ENCODE data around the gene KRTAP10-5.
"Not testable (repeated sequence)": the region's sequence is repeated elsewhere in the genome, so short reads cannot be mapped to it uniquely, and the experiment has no call there.

KRTAP10-5 gene

DNA sequence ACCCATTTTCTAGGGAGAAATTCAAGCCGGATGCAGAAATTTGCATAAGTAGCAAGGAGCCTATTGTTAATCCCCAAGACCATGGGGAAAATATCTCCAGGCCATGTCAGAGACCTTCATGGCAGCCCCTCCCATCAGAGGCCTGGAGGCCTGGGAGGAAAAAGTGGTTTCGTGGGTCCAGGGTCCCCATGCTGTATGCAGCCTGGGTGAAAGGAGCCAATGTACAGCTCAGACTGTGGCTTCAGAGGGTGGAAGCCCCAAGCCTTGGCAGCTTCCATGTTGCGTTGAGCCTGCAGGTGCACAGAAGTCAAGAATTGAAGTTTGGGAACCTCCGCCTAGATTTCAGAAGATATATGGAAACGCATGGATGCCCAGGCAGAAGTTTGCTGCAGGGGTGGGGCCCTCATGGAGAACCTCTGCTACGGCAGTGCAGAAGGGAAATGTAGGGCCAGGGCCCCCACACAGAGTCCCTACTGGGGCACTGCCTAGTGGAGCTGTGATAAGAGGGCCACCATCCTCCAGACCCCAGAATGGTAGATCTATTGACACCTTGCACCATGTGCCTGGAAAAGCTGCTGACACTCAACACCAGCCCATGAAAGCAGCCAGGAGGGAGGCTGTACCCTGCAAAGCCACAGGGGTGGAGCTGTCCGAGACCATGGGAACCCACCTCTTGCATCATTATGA lies 29.9 kb upstream of the KRTAP10-5 start:
- not testable (repeated sequence) for DNase-seq (ENCODE audit: low spot score)

DNA sequence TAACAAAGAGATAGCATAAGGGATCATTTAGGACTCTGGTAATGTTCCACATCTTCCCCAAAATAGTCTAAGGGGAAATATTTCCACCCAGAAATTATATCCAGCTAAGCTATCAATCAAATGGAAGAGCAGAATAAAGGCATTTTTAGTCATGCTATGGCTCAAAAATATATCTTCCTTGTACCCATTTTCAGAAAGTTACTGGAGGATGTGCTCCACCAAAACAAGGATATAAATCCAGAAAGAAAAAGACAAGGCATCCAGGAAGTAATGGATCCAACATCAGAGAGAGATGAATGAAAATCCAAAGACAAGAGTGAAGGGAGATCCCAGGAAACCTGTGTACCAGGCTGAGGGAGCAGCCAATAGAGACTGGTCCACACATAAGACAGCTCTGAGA lies 28.8 kb upstream of the KRTAP10-5 start:
- DNase-seq (ENCODE audit: low spot score) = no peak

DNA sequence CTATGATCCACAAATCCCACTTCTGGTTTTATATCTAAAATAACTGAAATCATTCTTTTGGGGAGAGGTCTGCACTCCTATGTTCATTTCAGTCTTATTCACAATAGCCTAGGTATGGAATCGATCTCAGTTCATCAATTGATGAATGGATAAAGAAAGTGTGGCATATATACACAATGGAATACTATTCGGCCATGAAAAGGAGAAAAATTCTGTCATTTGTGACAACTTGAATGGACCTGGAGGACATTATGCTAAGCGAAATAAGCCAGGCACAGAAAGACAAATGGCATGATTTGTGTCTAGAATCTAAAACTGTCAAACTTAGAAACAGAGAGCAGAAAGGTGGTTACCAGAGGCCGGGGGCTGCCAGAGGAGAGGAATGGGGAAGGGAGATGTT lies 26.1 kb upstream of the KRTAP10-5 start:
- DNase-seq (ENCODE audit: low spot score) = no peak

DNA sequence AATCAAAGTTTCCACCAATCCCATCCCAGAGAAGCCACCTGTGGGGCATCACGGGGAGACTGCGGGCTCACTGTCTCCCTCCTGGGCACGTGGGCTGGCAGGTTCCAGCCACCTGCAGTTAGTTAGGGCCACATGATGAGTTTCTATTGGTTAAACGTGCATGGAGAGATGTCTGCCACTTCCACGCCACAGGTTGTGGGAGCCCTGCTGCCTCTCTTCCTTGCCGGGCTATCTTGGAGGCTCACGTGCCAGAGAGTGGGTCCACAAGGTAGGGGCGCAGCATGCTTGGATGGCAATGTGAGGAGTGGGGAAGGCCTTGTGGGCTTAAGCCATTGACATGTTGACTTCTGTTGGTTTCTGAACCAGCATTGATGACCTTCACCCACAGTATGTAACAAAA lies 23.5 kb upstream of the KRTAP10-5 start:
- no peak for DNase-seq (ENCODE audit: low spot score)

DNA sequence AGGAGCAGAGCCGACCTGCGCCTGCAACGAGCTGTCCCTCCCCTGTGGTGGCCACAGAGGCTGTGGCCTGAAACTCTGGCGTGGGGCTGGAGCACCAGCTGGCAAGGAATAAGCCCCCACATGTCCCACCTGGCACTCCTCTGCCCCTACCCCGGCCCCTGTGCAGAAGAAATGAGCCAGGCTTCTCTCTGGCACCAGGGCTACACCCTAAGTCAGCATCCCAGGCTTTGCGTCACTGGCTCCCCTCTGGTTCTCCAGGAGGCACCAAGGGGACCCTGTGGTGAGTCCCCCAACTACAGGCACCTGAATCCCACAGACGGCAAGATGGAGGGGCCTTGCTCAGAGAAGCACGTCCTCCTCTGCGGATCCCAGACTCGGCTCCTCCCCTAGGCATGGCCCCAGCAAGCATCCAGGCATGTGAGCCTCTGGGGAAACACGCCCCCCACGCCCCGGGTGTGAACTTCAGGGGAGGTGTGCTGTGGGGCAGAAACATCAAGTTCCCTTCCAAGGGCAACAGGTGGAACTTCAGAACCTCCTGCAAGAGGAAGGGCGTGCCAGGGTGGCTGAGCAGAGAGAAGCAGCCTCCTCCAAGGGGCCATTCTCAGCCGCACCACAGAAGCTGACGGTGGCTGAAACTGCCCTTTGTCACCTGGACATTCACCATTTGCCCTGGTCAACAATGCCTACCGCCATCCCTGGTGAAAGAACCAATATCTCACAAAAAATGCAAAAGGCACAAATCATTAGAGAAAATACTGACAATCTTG lies 22.9 kb upstream of the KRTAP10-5 start:
- no peak for DNase-seq (ENCODE audit: low spot score)

DNA sequence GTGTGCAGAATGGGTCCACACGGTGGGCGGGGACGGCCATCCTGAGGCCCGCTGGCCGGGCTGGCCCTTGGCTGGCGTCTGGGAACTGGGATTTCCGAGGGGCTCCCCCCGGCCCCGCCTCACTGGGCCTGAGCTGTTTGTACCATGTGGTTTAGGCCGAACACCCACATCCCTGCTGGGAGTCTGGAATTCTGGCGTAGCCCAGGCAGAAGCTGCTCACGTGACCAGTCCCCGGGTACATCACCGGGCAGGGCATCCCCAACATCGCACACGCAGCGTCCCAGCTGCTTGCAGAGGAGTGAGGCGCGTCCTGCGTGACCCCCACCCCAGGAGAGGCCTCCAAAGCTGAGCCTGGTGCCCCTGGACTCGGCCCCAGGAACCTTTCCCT lies 22.1 kb upstream of the KRTAP10-5 start:
- no peak for DNase-seq (ENCODE audit: low spot score)

DNA sequence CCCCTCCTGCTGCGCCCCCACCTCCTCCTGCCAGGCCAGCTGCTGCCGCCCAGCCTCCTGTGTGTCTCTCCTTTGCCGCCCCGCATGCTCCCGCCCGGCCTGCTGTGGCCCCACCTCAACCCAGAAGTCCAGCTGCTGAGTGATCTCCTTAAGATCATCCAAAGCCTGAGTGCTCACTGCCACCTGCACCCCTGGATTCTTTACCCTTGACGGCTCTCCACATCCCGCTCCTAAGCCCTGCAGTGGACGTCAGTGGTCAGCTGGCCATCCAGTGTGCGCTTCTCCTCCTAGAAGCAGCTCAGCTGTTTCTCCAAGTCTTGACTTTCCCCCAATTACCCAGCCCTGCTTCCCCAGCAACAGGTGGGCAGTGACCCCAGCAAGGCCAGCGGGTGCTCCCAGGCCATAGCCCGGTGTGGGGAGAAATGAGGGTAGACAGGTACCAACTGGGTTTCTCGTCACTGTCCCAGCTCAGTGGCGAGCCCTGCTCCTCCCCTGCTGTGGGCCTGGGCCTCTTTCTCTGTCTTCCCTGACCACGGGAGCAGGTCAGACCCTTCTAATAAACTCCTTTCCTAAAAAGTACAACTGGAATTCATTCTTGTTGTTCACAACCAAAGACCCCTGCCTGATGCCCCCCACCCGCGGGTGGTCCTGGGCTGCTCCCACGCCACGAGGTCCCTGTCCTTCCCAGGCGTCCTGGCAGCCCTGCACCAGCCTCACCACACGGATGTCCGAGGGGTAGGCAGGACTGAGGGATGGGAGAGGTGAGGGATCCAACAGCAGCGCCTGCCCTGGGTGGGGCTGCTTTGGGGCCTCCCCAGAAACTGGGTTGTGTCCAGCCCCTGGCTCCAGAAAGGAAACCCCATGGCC lies 21.4 kb upstream of the KRTAP10-5 start:
- DNase-seq (ENCODE audit: low spot score) = no peak

DNA sequence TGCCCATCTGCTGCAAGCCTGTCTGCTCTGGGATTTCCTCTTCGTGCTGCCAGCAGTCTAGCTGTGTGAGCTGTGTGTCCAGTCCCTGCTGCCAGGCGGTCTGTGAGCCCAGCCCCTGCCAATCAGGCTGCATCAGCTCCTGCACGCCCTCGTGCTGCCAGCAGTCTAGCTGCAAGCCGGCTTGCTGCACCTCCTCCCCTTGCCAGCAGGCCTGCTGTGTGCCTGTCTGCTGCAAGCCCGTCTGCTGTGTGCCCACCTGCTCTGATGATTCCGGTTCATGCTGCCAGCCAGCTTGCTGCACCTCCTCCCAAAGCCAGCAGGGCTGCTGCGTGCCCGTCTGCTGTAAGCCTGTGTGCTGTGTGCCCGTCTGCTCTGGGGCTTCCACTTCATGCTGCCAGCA lies 20.7 kb upstream of the KRTAP10-5 start:
- DNase-seq (ENCODE audit: low spot score) = not testable (repeated sequence)

DNA sequence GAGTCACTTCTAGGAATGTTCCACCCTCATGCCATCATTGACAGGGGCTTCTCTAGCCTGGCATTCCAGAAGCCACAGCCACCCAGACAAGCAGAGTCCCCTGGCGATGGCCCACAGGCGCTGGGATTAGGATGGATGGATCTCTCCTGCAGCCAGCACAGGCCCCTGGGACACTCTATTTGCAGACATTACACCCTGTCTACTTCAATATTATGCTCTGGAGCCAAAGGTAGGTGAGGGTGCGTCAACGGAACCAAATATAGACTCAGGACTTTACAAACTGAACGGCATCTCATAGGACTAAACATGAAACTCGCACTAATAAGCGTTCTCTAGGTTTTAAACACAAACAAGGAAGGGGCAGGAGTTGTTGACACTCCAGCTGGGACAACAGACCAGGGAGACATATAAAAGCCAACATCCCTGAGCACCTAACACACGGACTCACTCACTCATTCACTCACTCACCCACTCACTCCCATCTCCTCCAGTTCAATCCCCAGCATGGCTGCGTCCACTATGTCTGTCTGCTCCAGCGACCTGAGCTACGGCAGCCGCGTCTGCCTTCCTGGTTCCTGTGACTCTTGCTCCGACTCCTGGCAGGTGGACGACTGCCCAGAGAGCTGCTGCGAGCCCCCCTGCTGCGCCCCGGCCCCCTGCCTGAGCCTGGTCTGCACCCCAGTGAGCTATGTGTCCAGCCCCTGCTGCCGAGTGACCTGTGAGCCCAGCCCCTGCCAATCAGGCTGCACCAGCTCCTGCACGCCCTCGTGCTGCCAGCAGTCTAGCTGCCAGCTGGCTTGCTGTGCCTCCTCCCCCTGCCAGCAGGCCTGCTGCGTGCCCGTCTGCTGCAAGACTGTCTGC lies 19.9 kb upstream of the KRTAP10-5 start, which contains the start of gene KRTAP10-7:
TSS of gene KRTAP10-7 (plus strand) at position 480 of the 861 bp plus-strand sequence. CDS start at position 505, 25 bp downstream.
- not testable (repeated sequence) for DNase-seq (ENCODE audit: low spot score)

DNA sequence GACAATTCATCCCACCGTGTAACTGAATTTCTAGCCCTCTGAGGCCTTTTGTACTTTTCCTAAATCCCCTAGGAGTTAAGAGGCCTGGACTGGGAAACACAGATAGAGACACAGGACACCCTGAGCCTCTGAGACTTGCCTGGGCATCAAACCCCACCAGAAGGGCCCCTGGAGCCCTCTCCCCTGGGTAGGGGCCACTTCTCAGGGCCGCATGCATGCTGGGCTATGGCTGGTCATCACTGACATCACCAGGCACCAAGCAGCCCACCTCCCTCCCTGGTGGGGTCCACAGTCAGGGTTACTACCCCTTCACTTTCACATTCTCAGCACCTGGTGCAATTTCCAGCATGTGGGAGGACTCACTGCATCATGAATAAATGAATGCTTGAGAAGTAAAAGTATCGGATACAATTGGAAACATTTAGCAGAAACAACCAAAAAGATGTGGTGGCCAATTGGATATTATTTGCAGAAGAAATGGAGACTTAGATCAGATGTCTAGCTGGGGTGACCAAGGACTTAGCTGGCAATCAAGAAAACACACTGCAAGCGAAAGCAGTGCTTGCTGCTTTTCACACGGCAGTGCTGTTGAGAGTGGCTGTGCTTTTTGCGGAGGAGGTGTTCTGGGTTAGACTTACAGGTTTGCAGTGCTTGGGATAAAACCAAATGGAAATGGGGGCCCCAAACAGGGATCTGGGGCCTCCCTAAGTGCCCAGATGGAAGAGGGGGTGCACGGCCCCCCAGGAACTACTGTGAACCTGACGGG lies 19.0 kb upstream of the KRTAP10-5 start:
- no peak for DNase-seq (ENCODE audit: low spot score)

DNA sequence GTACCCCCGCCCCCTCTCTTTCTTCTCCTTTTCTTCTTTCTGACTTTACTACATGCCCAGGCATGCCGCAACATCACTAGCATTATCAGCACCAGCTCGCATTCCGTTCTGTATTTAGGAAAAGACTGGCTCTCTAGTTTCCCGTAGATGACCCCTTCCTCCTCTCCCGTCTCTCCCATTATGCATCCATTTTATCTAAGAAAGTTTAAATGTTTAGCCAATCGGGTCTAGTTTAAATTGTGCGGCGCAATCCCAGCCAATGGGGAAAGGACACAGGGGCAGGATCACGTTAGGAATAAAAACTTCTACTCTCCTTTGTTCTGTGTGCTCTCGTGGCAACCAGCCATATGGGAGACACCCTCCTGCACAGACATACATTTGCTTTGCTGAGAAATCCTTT lies 17.7 kb upstream of the KRTAP10-5 start:
- DNase-seq (ENCODE audit: low spot score) = no peak

DNA sequence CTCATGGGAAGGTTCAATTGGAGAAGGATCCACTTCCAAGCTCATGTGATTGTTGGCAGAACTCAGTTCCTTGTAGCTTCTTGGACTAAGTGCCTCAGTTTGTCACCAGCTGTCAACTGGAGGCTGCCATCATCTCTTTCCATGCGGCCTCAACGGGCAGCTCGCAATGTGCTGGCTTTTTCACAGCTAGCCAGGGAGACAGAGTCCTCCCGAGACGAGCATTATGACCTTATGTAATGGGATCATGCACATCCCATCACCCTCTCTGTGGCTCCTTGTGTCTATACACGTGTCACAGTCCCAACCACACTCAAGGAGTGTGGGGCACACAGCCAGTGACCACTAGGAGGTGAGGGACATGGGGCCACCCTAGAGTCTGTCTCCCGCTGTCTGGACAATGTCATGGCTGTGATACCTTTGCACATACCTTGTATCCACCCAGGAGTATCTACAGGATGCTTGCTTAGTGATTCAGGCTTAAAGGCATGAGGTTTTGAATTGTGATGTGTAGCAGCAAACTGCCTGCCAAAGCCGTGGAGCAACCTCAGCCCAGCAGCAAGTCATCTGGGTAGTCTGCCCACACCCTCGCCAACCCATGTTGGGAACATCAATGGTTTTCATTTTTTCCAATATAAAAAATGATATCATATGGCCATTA lies 15.8 kb upstream of the KRTAP10-5 start:
- no peak for DNase-seq (ENCODE audit: low spot score)

DNA sequence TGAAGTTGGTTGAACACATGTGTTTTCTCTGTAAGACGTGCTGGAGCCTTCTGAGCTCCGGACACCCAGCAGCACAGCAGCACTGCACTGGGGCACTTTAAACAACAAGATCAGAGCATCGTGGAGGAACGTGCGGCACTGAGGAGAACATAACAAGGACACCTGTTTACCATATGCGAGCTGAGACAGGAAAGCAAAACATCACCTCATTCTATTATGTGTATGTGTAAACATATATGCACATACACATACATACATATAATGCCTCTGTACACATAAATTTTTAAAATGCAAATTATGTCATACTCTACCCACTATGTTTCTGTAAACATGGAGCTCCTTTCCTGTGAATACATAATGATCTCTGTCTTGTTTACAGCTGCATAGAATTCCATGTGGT lies 15.1 kb upstream of the KRTAP10-5 start:
- DNase-seq (ENCODE audit: low spot score) = no peak

DNA sequence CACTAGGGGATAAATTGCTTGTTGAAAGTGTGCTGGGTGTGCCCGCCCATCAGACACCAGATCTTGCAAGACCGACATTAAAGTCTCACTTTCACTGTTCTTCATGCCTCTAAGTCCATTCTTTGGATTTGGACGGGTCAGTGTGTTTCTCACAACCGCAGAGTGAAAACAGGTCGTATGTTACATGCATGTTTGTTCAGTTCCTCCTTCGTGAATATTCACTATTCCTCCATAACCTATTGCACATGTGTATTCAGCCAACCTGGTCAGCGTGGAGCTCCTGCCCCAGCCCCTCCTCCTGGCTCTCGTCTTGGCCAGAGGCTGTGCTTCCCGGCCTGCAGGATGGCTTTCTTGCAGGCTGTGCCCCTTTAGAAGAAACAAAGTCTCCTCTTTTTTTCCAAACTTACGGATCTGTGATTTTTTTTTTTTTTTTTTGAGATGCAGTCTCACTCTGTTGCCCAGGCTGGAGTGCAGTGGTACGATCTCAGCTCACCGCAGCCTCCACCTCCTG lies 14.1 kb upstream of the KRTAP10-5 start:
- DNase-seq (ENCODE audit: low spot score) = no peak

DNA sequence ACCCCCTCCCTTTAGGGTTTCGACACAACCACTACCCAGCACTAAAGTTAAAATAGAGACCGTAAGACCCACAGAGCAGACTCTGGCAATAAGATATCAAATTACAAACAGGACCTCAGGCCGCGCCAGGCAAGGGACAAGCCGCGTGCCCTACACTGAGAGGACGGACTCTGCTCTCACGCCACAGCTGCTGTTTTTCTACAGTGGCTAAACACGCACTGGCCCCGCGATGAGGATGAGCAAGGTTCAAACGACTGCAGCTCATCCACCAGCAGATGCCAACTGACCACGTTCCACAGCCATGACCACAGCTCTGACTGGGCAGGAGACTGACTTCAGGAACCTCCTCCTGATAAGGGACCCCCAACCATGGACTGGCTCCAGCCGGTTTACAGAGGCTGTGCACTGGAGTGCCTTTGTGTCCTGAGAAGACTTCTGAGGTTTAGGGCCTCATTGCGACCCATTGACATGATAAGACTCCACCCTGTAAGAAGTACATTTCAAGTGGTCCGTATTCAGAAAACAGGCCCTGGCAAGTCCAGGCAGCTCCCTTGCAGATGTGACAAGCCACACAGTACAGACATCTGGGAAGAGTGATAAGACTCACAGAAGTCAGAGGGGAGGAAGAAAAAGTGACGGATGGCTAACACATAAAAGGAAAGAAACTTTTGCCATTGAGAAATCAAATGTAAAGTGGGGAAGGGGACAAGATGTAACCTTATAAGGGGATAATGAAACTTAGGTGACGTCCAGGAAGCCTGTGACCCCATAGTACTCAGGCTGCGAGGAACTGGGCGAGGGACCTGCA lies 13.4 kb upstream of the KRTAP10-5 start:
- DNase-seq (ENCODE audit: low spot score) = peak; percentile 72

DNA sequence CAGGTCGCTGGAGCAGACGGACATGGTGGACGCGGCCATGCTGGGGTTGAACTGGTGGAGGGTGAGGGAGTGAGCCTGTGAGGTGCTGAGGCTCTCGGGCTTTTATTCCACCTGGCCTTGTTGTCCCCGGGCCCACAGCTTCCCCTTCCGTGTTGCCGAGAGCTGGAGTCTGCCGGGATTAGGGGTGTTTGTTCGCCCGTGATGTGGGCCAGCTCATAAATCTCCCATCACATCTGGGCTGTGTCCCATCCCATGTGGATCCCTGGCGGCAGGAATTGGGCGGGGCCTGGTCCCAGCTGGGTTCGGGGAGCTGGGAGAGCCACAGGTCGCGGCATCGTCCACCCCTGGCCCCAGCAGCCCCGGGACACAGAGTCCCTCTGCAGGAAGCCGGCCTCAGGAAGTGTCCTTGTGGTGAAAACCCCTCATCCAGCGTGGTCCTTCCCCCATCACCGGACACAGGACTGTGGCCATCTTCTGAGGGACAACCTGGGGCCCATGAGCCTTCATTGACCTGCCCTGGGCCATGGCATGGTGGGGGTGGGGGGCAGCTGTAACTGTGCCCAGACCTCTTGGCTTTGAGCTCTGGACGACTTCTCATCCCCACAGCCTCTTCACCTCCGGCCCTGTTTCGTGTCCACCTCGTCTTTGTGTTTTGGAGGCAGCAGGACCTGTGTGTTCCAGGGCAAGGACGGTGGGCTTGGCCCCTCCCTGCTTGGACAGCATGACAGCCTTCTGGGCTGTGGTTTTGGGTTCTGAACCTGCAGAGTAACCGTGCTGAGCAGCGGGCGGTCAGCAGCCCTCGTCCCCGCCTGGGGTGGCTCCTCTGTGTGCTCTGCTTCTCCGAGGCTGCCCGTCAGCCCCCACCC lies 12.3 kb upstream of the KRTAP10-5 start, which contains the start of gene KRTAP10-6:
TSS of gene KRTAP10-6 (minus strand) at position 60 of the 866 bp plus-strand sequence. CDS start at position 39, 21 bp downstream.
- no peak for DNase-seq (ENCODE audit: low spot score)

DNA sequence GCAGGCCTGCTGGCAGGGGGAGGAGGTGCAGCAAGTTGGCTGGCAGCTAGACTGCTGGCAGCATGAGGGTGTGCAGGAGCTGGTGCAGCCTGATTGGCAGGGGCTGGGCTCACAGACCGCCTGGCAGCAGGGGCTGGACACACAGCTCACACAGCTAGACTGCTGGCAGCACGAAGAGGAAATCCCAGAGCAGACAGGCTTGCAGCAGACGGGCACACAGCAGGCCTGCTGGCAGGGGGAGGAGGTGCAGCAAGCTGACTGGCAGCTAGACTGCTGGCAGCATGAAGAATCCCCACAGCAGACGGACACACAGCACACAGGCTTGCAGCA lies 11.4 kb upstream of the KRTAP10-5 start:
- not testable (repeated sequence) for DNase-seq (ENCODE audit: low spot score)
